Stimulated activated CD4-positive, alpha-beta T cell treated with anti-CD3 and anti-CD28 coated beads, Interleukin-4, amount 100 ng/mL, for 4 hours (primary cell): ENCODE results near the gene ASIC2.

ENCODE experiments used
- DNase-seq, 2 experiments: peaks; one replicate each; pipeline ENCODE4 v3.0.0-alpha.2; 2020

Gene ASIC2

GRCh38 chr17:33242375-33243124, 50.5 kb downstream of the ASIC2 start:
- no peak for DNase-seq

- DNase-seq, result no peak
These were observed 51.7 kb downstream of the ASIC2 start for GRCh38 chr17:33241390-33241789.

DNA sequence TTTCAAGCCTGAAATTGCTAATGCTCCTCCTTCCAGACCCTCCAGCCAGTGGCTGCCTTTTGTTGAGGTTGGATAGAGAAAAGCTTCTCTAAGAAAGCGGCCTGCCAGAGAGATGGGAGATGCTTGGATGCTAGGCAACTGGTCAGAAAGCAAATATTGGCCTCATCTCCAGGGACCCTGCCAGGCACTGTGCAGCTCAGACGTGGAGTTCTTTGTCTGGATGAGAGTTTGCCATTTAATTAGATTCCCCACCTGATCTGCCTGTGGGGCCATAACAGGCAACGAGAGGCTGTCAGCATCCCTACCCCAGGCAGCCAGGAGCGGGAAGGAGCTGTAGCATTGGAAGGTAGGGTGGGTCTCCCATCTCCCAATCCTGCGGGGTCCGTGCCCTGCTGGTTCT, 52.7 kb downstream of the ASIC2 start:
- no peak for DNase-seq

DNA sequence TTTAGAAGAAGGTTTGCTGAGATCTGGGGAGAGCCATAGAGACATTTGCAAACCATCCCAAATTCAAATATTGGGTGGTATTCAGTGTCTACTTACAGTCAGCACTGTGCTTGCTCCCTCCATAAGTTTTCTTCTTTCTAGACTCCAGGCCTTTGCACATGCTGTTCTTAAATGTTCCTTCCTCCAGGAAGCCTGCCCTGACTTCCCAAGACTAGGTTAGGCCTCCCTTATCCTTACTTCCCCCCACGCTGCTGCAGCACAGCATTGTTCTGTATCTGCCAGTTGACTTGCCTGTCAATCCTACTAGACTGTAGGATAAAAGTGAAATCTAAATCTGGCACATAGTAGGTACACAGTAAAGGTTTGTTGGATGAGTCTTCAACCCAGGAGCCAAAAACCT, 53.4 kb downstream of the ASIC2 start:
- no peak for DNase-seq

DNA sequence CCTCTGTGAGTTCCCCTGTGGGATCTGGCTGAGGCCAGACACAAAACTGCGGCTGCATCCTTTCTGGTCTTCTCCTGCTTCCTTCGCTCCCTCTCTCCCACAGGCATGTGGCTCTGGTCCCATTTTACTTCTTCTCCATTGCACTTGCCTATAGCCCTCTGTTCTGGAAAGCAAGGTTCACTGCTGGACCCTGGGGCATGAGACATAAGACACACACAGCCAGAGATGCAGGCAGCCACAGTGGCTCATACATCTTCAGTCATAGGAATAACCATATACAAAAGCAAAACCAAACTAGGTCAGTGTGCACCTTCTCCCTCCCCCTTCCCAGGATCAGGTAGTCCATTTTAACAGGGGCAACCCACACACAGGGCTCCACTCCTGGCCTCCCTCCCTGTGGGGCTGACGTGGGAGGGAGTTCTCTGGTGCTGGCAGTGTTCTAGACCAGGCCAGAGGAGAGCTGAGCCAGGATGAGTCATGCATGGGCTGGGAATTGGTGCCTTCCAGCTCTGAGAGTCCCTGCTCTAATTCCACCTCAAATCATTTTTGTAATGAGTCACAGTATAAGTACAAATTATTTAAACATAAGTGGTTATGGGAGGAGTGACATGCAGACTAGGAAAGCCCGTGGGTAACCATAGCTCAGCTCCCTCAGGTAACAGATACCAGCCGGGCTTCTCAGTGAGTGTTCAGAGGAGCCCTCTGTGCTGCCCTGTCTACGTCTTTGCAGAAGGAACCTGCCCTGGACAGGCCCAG, 58.0 kb downstream of the ASIC2 start:
- no peak for DNase-seq

DNA sequence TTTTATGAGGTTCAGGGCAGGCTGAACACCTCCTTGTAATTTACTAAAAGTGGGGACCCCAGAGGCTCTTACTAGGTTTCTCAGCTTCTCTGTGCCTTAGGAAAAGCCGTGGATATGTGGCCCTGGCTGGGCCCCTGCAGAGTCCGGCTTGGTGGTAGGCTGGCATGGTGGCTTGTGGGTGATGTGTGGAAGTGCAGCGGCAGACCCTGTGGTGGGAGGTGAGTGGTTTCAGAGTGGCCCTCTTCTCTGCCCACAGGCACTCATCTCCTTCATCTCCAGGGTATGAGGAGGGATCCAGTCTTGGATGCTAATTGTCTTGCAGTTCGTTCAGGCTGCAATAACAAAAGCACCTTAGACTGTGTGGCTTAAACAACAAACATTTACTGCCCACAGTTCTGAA, 58.9 kb downstream of the ASIC2 start:
- DNase-seq, result no peak

GRCh38 chr17:33233811-33234177, 59.3 kb downstream of the ASIC2 start:
- no peak for DNase-seq

DNA sequence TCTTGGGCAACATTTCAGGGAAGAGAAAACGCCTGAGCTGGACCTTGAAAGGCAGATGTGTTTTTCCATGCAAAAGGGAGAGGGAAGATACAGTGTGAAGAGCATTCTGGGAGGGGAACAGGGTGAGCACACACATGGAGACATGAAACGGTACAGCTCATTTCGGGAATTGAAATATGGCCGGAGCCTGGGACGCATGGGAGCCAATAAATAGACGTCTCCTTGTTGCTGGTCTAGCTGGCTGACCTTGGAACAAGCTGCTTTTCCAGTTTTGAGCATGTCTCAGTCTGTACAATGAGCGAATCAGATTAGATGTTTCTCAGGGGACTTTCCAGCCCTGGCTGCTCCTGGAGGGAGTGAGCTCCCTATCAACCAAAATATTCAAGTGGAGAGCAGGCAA, 63.6 kb downstream of the ASIC2 start:
- DNase-seq, result no peak

GRCh38 chr17:33229028-33229427, 64.1 kb downstream of the ASIC2 start:
- no peak for DNase-seq

DNA sequence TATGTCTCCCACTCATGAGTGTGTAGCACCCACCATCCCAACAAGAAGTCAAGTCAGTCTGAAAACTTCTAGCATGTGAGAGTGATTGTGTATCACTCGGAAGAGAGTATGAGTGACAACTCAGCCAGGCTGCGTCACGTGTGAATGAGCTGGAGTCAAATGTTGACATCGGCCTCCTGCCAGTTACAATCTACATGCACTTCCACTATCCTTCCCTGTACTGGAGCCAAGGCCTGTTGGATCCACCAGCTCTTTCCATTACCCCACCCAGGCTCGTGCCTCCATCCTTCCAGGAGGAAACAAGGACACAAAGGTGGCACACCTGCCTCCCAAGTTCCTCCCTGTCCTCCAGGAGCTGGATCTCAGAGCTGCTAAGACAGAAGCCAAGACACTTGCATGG, 64.5 kb downstream of the ASIC2 start:
- DNase-seq, result no peak

DNA sequence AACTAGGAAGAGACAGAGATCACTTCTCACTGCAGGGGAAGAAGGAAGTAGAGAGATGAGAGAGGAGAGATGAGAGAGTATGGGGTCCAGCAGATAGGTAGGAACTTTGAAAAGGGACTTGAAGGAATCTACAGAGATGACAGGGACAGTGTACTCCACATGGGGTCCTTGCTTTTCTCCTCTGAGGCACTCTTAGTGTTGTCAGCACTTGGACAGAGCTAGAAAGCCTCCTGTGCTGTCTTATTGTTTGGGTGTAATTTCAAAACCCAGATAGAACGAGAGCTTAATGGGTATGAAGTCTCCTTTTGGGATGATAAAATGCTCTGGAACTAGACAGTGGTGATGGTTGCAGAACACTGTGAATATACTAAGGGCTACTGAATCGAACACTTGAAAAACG, 65.2 kb downstream of the ASIC2 start:
- DNase-seq, result no peak

GRCh38 chr17:33225994-33226393, 67.1 kb downstream of the ASIC2 start:
- DNase-seq, result no peak

- DNase-seq, result no peak
These were observed 67.6 kb downstream of the ASIC2 start for GRCh38 chr17:33225509-33225908.

GRCh38 chr17:33220036-33220435, 73.1 kb downstream of the ASIC2 start:
- no peak for DNase-seq

DNA sequence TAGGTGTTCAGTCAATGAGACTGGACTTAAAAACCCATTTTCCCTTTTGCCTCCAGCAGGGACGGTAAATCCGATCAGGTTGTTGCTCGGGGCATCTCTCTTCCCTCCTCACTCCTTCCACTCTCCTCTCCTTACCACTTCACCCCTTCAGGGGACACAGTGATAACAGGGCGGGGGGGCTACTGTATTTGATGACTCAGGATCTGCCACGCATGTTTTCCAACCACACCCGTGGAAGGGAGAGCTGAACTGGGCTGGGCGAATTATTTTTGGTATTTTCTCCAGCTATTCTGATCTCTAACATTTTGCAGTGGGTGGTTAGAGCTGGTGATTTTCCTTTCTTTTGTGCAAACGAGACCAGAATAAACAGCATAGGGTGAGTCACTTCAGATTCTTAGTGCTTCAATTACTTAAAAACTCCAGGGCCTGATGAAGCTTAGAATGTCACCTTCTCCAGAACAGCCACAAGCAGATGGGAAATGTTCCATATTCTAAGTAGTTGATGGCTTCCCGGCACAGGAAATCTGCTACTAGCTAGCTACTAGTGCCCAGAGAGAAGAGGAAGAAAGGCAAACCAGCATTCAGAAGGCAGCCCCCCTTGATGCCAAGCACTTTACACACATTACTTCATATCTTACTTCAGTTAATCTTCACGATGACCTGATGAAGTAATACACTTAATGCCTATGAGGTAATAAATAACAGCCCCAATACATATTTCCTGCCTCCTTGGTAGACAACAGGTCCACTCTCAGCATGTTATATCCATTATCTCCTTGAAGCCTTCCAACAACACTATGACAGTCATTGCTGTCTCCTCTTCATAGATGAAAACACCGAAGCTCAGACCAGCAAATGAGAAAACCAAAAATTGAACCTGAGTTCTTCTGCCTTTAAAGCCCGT, 74.1 kb downstream of the ASIC2 start:
- no peak for DNase-seq

DNA sequence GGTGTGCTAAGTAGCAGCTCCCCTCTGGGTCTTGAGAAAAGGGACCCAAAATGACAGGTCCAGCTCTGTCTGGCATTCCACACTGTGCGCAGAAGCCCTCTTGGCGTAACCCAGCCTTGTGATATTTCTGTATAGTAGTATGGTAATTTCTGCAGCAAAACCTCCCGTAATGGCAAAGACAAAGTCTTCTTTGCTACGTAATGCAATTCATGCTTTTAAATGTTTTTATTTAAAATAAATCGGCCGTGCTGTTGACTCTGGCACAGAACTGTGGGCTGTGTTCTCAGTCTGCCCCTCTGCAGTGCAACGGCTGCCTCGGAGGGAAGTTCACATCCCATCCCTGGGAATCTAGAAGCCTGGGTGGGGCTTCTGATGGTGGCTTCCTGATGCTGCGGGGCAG, 75.2 kb downstream of the ASIC2 start:
- DNase-seq, result no peak

GRCh38 chr17:33214996-33215395, 78.1 kb downstream of the ASIC2 start:
- no peak for DNase-seq

- DNase-seq, result no peak
These were observed 82.8 kb downstream of the ASIC2 start for GRCh38 chr17:33210285-33210684.

DNA sequence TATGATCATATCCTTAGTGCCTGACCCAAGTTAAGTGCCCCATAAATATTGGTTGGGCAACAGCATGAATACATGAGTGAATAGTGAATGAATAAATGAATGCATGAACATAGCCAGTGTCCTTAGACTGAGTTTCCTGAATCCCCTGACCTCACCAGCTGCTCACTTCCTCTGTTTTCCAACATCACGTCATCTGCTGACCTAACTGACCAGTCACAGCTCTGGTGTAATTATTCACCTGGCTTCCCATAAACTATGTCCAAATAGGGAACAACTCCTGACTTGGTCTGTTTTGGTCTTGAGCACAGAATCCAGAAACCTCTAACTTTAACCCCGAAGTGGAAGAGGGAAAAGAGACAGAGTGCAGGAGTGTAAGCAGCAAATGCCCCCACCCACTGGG, 83.4 kb downstream of the ASIC2 start:
- no peak for DNase-seq

DNA sequence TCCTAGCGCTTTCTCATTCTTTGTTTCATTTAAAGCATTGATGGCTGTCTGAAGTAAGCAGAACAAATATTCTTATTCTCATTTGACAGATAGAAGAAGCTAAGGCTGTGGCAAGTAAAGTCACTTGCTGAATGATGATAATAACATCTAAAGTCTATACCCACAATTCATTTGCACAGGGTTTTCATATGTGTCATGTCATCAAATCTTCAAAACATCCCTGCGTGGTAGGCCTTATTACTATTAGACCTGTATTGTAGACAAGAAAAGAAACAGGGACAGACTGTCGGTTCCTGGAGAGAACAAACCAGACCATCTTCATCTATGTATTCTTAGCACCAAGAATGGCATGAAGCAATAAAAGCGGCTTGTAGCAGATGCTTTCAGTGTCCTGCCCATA, 85.9 kb downstream of the ASIC2 start:
- DNase-seq, result no peak

- DNase-seq, result no peak
These were observed 87.5 kb downstream of the ASIC2 start for GRCh38 chr17:33205552-33205951.

GRCh38 chr17:33204701-33205100, 88.4 kb downstream of the ASIC2 start:
- DNase-seq, result no peak

GRCh38 chr17:33204156-33204555, 88.9 kb downstream of the ASIC2 start:
- no peak for DNase-seq
